ENCODE measurements around the gene FAM20C.
"Not testable (repeated sequence)": the region's sequence is repeated elsewhere in the genome, so short reads cannot be mapped to it uniquely, and the experiment has no call there.

FAM20C gene

DNA sequence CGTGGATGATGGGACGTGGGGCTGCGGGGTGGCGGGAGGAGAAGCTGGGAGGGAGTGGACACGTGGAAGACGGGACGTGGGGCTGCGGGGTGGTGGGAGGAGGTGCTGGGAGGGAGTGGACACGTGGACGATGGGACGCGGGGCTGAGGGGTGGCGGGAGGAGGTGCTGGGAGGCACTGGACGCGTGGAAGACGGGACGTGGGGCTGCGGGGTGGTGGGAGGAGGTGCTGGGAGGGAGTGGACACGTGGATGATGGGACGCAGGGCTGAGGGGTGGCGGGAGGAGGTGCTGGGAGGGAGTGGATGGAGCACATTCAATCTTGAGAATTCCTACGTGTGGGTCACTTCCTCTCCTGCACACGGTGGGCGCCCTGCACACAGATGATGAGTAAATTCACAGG lies 104.8 kb downstream of the FAM20C start:
- not testable (repeated sequence) for DNase-seq

DNA sequence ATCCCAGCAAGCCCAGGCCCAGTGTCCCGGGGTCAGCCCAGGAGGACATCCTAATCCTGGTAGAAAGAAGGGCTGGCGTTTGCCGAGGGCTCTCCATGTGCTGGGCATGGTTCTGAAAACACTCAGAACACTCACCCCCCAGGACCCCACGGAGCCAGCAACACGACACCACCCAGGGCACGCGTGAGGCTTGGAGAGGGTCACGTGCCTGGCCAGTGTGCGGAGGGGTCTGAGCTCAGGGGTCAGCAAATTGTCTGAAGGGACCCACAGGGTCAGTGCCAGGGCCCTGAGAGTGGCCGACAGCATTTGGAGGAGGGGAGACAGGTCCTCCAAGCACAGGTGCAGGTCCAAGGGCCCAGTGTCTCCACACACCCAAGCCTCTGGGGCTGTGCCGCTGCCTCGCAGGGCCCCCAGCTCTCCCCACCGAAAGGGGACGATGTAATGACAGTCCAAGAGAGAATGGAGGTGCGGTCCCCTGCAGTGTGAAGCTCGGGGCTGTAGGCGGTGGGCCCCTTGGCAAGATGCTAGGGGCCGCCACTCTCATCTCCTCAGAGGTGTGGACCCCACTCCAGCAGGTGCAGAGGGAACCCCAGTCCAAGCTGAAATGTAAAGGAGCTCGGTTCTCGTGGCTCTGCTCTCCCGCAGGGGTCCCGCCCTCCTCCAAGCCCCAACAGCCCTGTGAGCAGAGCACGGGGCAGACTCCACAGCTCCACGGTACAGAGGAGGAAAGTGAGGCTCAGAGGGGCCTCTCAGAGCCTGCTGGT lies 105.4 kb downstream of the FAM20C start:
- no peak for DNase-seq

- DNase-seq: no peak
Observed at GRCh38 chr7:298375-298702, 106.0 kb downstream of the FAM20C start.

- no peak for DNase-seq
Observed at GRCh38 chr7:298743-299142, 106.4 kb downstream of the FAM20C start.

DNA sequence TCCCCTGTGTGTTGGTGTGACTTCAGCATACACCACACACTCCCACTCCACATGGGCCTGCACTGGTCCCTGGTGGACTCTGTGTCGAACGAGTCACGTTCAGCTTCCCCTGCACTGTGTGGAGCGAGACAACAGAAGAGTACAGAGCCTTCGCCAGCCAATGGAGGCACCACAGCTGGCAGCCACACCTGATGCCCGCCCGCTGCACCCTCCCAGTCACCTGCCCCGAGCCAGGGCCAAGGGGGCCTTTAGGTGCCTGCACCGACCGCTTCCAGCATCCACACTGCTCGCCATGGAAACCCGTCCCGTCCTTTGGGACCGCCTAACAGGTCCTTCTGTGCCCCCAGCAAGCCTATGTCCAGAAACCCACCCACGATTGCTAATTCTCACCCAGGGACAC lies 106.8 kb downstream of the FAM20C start:
- no peak for DNase-seq

DNA sequence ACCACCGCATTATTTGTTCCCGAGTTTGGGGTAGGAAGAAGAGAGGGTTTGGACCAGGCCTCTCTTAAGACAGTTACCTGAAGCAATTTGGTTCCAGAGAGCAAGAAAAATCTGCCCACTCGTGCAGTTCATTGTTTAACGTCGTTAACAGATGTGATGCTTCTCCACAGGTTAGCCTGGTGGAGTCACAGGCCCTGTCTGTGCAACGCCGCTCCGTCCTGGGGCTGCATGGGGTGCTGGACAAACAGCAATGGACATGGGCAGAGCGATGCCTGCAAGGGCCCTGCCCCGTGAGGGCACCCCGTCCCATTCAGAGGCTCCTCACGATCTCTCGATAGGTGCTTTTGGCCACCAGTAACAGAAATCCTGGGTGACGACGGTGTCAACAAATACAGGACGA lies 107.3 kb downstream of the FAM20C start:
- DNase-seq: no peak

GRCh38 chr7:300048-300447 lies 107.7 kb downstream of the FAM20C start:
- DNase-seq: no peak

DNA sequence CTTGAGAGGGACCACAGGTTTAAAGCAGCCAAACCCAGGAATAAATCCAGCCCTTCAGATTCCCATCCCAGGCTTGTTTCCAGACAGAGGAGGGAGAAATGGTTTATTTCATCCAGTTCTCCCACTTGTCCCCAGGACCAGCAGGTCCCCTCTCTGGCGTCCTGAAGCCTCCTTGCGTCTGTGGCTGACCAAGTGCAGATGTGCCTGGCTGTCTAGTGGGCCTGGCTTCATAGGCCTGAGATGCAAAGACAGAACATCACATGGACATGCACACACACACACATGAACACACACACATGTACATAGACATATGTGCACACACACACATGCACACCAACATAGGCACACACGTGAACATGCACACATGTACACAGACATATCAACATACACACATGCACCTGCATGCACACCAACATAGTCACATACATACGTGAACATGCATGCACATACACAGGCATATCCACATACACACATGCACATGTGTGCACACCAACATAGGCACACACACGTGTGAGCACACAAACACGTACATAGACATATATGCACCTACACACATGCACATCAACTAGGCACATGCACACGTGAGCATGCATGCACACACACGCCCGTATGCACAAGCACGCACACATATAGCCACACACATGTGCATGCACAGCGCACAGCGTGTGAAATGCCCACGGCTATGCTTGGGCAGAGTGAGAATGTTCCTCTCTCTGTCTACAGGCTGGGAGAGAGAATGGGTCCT lies 108.3 kb downstream of the FAM20C start:
- DNase-seq: no peak

GRCh38 chr7:301291-302053 lies 109.1 kb downstream of the FAM20C start:
- DNase-seq: no peak

DNA sequence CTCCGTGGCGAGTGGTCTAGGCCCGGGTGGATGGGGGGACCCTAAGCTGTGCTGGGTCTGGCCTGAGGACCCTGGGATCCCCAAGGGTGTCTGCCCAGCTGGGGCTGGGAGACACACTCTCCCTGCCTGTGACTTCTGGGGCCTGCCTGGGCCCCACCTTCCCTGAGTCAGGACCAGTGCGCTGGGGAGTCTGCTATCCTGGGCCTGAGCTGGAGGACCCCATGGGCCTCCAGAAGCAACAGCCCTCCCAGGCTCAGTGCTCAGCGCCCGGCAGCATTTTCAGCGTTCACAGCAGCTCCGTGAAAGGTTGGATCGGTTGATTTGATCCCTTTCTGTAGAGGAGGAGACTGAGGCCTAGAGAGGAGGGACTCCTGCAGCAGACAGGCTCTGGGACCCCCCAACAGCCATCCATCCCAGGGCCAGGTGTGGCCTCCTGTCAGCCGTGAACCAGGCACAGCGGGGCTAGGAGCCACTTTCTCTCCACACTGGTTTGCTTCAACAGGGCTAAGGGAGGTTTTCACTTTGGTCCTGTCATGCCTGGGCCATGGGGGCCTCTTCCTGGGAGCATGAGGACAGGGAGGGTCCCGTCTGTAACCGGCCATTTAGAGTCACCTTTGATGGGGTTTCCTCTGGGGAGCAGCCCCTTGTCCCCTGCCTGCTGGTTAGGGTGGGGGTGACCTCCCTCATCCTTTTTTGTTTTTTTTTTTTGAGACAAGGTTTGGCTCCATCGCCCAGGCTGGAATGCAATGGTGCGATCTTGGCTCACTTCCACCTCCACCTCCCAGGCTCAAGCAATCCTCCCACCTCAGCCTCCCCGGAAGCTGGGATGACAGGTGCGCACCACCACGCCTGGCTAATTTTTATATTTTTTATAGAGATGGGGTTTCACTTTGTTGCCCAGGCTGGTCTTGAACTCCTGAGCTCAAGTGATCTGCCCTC lies 110.0 kb downstream of the FAM20C start:
- no peak for DNase-seq

DNA sequence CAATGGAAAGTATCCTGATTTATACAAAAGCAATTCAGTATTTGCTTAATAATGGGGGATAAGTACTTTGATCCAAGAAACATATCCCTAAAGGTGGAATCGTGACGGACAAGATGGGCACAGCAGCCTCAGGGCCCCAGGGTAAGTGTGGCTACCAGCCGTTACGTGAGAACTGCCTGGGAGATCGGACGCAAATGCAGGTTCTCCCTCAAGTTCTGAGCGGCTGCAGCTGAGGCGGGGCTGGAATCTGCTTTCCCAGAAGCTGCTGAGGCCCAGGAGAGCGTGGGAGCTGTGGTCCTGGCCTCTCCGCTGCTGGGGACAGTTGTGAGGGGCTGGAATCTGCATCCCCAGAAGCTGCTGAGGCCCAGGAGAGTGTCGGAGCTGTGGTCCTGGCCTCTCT lies 111.1 kb downstream of the FAM20C start:
- no peak for DNase-seq

GRCh38 chr7:303884-304573 lies 111.7 kb downstream of the FAM20C start:
- DNase-seq: no peak

DNA sequence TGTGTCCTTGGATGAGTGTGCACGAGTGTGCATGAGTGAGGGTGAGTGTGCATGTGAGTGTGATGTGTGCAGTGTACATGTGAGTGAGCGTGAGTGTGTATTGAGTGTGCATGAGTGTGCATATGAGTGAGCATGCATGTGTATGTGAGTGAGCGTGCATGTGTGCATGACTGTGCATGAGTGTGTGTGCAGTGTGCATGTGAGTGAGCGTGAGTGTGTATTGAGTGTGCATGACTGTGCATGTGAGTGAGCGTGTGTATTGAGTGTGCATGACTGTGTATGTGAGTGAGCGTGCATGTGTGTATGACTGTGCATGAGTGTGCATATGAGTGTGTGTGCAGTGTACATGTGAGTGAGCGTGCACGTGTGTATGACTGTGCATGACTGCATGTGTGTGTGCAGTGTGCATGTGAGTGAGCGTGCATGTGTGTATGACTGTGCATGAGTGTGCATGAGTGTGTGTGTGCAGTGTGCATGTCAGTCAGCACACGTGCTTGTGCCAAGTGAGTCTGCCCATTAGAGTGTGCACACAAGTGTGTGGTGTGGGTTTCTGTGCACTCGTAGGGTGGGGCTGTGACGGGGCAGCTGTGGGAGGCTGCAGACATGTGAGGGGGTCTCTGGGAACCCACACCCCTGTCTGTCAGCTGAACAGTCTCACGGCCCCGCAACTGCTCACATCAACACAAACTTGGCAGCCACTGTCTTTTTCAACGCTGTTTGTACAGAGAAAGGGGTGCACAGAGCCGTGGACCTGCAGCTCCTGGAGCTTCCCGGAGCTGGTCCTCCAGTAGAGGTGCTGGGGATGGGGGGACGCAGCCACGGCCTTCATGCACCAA lies 112.4 kb downstream of the FAM20C start:
- DNase-seq: no peak

DNA sequence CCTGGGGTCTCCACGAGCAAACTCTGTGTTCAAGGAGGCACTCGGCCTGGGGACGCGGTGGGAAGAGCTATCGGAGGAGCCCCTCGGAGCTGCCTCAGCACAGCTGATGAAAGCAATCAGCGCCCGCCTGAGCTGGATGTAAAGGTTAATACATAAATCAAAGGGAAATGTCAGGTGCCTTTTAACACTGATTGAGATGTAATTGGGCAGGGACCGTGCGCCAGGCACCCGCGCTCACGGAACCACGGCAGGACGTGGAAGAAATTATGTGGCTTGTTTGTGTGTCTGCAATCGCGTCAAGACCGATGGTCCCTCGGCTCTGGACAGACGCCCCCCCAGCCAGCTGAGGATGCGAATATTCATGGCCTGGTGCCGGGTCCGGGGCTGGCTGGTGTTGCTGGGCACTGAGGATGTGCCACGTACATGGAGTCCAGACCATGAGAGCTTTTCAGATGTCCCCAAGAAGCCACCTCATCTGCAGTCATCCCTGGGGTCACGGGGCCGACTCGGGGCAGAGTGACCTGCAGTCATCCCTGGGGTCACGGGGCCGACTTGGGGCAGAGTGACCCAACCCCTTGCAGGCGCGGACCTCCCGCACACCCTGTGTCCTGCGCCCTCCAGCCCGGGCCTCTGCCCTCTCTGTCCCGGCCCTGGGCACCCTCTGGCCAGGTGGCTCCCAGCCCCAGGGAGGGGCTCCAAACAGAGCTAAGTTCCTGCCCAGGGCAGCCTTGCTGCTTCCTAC lies 113.2 kb downstream of the FAM20C start:
- DNase-seq: no peak

GRCh38 chr7:307970-308369 lies 115.6 kb downstream of the FAM20C start:
- DNase-seq: no peak

GRCh38 chr7:309586-310228 lies 117.3 kb downstream of the FAM20C start:
- DNase-seq: no peak

Measured in hematopoietic multipotent progenitor cell treated with erythropoietin and hydrocortisone succinate and interleukin-3 and kit ligand, for 4 days (in vitro differentiated cells).